ENCODE results near the gene PPM1L. TPM values are rescaled to one million over a fixed set of nuclear protein-coding genes. Genes with fewer than 3 reads are reported as not detected.
"Not testable (repeated sequence)": the region's sequence is repeated elsewhere in the genome, so short reads cannot be mapped to it uniquely, and the experiment has no call there.

PPM1L gene
- total RNA-seq, 2 donors from 2014 or later: 3.5 to 14.6 TPM

- no peak overlapping the region for H3K4me3 Mint-ChIP-seq
- ATAC-seq (no peak), DNase-seq (no peak)
- no peaks in the 10 kb centered on the region for H3K4me1 Mint-ChIP-seq
- H3K9me3 ChIP-seq (ENCODE audit: control insufficient read depth, low read length, poor library complexity, severe bottlenecking): no peaks in the 10 kb centered on the region
- H3K27ac Mint-ChIP-seq: no peak overlapping the region
- H3K27me3 Mint-ChIP-seq: no peaks in the 10 kb centered on the region
- H3K36me3 Mint-ChIP-seq (ENCODE audit: low read depth): peaks cover 2% of the 10 kb centered on the region
Measured at GRCh38 chr3:161014843-161015749, 259.1 kb downstream of the PPM1L start.

GRCh38 chr3:161016417-161017313 is 260.6 kb downstream of the PPM1L start:
- no peaks in the 10 kb centered on the region for H3K9me3 ChIP-seq (ENCODE audit: control insufficient read depth, low read length, poor library complexity, severe bottlenecking)
- Mint-ChIP-seq H3K27me3 (no peaks in the 10 kb centered on the region), H3K27ac (no peak overlapping the region), H3K36me3 (ENCODE audit: low read depth) (peaks cover 4% of the 10 kb centered on the region), H3K4me3 (no peak overlapping the region), H3K4me1 (no peaks in the 10 kb centered on the region)
- no peak for DNase-seq
- no peak for ATAC-seq

- ATAC-seq (no peak), DNase-seq (no peak)
- peaks cover 4% of the 10 kb centered on the region for H3K36me3 Mint-ChIP-seq (ENCODE audit: low read depth)
- H3K4me3 Mint-ChIP-seq: no peak overlapping the region
- H3K9me3 ChIP-seq (ENCODE audit: control insufficient read depth, low read length, poor library complexity, severe bottlenecking): no peaks in the 10 kb centered on the region
- H3K27ac Mint-ChIP-seq: no peak overlapping the region
- no peaks in the 10 kb centered on the region for H3K4me1 Mint-ChIP-seq
- no peaks in the 10 kb centered on the region for H3K27me3 Mint-ChIP-seq
Measured at GRCh38 chr3:161017971-161018370, 261.9 kb downstream of the PPM1L start.

DNA sequence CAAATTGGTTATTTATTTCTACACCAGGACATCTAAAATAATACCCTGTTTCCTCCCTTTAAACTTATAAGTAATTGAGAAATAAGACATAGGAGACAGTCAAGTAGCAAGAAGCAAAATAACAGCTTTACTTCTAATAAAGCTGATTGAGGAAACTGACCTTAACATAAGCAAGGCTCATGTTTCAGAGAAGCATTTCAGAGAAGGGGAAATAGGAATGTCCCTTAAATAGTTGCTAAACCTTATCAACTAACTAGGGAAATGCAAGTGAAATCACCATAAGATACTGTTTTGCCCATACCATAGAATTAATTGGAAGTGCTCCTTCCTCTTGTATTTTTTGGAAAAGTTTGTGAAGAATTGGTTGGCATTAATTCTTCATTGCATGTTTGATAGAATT is 264.2 kb downstream of the PPM1L start:
- peaks cover 2% of the 10 kb centered on the region for H3K36me3 Mint-ChIP-seq (ENCODE audit: low read depth)

GRCh38 chr3:161025911-161026310 is 269.9 kb downstream of the PPM1L start:
- Mint-ChIP-seq H3K27ac (no peak overlapping the region), H3K4me1 (no peaks in the 10 kb centered on the region), H3K27me3 (no peaks in the 10 kb centered on the region), H3K36me3 (ENCODE audit: low read depth) (peaks cover 1% of the 10 kb centered on the region), H3K4me3 (no peak overlapping the region)
- DNase-seq (no peak), ATAC-seq (no peak)
- no peaks in the 10 kb centered on the region for H3K9me3 ChIP-seq (ENCODE audit: control insufficient read depth, low read length, poor library complexity, severe bottlenecking)

More for the DNA sequence above, 264.2 kb downstream of the PPM1L start:
- Mint-ChIP-seq H3K27ac (no peak overlapping the region), H3K4me3 (no peak overlapping the region), H3K4me1 (no peaks in the 10 kb centered on the region), H3K27me3 (no peaks in the 10 kb centered on the region)
- ATAC-seq (no peak), DNase-seq (no peak)
- H3K9me3 ChIP-seq (ENCODE audit: control insufficient read depth, low read length, poor library complexity, severe bottlenecking): no peaks in the 10 kb centered on the region

GRCh38 chr3:161026612-161027510 is 270.8 kb downstream of the PPM1L start:
- Mint-ChIP-seq H3K36me3 (ENCODE audit: low read depth) (no peaks in the 10 kb centered on the region), H3K27ac (no peak overlapping the region), H3K4me1 (no peaks in the 10 kb centered on the region), H3K27me3 (no peaks in the 10 kb centered on the region), H3K4me3 (no peak overlapping the region)
- no peaks in the 10 kb centered on the region for H3K9me3 ChIP-seq (ENCODE audit: control insufficient read depth, low read length, poor library complexity, severe bottlenecking)
- ATAC-seq (no peak), DNase-seq (no peak)

DNA sequence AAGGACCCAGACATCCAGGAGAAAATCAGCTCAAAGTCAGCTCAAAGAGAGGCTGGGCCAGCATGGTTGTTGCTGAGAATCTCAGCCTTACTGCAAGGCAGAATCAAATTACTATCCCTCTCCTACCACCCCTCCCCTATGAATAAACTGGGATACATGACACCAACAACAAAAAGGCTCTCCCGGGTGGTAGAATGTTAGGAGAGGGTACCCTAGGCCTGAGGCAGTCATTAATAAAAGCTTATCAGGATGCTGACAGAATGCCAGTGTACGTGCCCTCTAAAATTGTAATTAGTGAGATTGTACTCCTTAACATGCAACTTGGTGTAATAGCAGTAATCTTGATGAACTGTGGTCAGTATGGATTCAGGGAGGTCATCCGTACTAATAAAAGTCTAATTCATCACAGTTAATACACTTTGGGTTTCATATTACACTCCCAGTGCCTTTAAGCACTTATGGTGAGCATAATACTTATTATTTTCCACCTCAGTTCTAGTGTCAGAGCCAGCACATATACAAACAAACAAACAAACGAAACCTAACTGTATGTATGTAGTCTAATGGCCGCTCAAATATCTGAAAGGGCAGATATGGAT is 272.6 kb downstream of the PPM1L start:
- no peak overlapping the region for H3K4me3 Mint-ChIP-seq
- no peaks in the 10 kb centered on the region for H3K9me3 ChIP-seq (ENCODE audit: control insufficient read depth, low read length, poor library complexity, severe bottlenecking)
- no peak for ATAC-seq
- no peak for DNase-seq
- no peak overlapping the region for H3K27ac Mint-ChIP-seq
- no peaks in the 10 kb centered on the region for H3K4me1 Mint-ChIP-seq
- no peaks in the 10 kb centered on the region for H3K27me3 Mint-ChIP-seq
- H3K36me3 Mint-ChIP-seq (ENCODE audit: low read depth): no peaks in the 10 kb centered on the region

DNA sequence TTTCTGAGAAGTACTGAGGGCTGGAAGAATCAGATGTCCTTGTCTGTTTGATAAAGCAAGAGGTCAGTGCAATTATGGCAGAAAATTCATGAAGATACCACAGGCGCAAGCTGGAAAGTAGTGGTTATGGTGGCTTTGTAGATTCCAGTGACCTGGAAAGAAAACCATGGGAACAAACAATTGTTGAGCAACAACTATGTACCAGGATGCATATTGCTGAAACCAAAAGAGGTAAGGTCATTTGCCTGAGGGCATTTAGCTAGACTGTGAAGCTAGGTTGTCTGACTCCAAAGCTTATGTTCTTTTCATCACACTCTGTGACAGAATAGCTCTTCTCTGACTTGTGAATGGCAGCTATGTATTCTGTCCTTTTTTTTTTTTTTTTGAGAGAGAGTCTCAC is 275.1 kb downstream of the PPM1L start:
- DNase-seq (no peak), ATAC-seq (no peak)
- no peaks in the 10 kb centered on the region for H3K36me3 Mint-ChIP-seq (ENCODE audit: low read depth)
- no peaks in the 10 kb centered on the region for H3K27me3 Mint-ChIP-seq
- no peaks in the 10 kb centered on the region for H3K9me3 ChIP-seq (ENCODE audit: control insufficient read depth, low read length, poor library complexity, severe bottlenecking)
- no peaks in the 10 kb centered on the region for H3K4me1 Mint-ChIP-seq
- H3K4me3 Mint-ChIP-seq: no peak overlapping the region
- no peak overlapping the region for H3K27ac Mint-ChIP-seq

DNA sequence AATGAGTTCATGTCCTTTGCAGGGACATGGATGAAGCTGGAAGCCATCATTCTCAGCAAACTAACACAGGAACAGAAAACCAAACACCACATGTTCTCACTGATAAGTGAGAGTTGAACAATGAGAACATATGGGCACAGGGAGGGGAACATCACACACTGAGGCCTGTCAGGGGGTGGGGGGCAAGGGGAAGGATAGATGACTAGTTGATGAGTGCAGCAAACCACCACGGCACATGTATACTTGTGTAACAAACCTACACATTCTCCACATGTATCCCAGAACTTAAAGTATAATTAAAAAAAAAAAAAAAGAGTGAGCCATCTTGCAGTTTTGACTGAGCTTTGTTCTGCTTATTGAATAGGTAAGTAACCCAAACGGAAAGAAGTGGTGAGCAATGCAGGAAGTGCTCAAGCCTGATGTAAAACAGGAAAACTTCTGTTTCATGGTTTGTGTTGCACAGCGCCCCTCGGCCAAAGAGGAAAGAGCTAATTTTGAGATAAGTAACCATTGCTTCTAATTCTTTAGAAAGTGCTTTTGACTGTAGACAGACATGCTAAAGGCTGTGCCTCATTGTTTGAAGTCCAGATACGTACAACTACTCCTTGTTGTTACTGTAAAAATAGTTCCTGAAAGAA is 279.0 kb downstream of the PPM1L start:
- not testable (repeated sequence) for H3K4me1 Mint-ChIP-seq; DNase-seq; H3K27me3 Mint-ChIP-seq; H3K9me3 ChIP-seq (ENCODE audit: control insufficient read depth, low read length, poor library complexity, severe bottlenecking); H3K4me3 Mint-ChIP-seq; H3K27ac Mint-ChIP-seq; H3K36me3 Mint-ChIP-seq (ENCODE audit: low read depth)
- ATAC-seq: peak; percentile 32

DNA sequence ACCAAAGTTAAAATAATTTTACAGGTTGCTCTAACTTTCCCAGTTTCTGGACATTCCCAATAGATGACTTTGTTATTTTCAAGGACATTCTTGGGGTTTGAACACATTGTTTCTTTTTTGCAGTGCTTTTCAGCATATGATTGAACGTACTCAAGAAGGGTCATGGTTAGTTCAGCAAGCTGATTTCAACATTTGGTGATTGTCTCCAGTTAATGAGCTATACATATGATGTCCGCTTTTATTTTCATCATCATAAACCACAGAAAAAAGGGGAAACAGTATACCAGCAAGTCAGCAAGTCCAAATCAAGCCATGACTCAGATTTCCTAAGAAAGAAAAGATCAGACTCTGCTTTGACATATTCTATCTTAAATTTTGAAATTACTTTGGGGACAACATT is 279.7 kb downstream of the PPM1L start:
- Mint-ChIP-seq H3K27me3 (no peaks in the 10 kb centered on the region), H3K36me3 (ENCODE audit: low read depth) (no peaks in the 10 kb centered on the region), H3K4me1 (no peaks in the 10 kb centered on the region), H3K4me3 (no peak overlapping the region), H3K27ac (no peak overlapping the region)
- H3K9me3 ChIP-seq (ENCODE audit: control insufficient read depth, low read length, poor library complexity, severe bottlenecking): no peaks in the 10 kb centered on the region
- DNase-seq: no peak
- peak; percentile 32 for ATAC-seq

DNA sequence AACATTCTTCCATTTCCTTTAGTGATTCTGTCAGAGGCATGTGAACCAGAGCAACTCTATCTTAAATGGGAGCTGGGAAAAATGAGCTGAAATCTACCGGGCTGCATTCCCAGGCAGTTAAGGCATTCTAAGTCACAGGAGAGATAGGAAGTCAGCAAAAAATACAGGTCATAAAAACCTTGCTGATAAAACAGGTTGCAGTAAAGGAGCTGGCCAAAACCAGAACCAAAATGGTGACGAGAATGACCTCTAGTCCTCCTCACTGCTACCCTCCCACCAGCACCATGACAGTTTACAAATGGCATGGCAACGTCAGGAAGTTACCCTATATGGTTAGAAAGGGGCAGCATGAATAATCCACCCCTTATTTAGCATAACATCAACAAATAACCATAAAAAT is 282.7 kb downstream of the PPM1L start:
- ATAC-seq (no peak), DNase-seq (no peak)
- Mint-ChIP-seq H3K27me3 (no peaks in the 10 kb centered on the region), H3K4me1 (no peaks in the 10 kb centered on the region), H3K27ac (no peak overlapping the region), H3K36me3 (ENCODE audit: low read depth) (peaks cover 4% of the 10 kb centered on the region), H3K4me3 (no peak overlapping the region)
- H3K9me3 ChIP-seq (ENCODE audit: control insufficient read depth, low read length, poor library complexity, severe bottlenecking): no peaks in the 10 kb centered on the region

- peaks cover 4% of the 10 kb centered on the region for H3K36me3 Mint-ChIP-seq (ENCODE audit: low read depth)
- no peaks in the 10 kb centered on the region for H3K9me3 ChIP-seq (ENCODE audit: control insufficient read depth, low read length, poor library complexity, severe bottlenecking)
- no peak for DNase-seq
- H3K27me3 Mint-ChIP-seq: no peaks in the 10 kb centered on the region
- H3K27ac Mint-ChIP-seq: no peak overlapping the region
- no peak for ATAC-seq
- H3K4me3 Mint-ChIP-seq: no peak overlapping the region
- no peaks in the 10 kb centered on the region for H3K4me1 Mint-ChIP-seq
Measured at GRCh38 chr3:161042023-161042501, 286.0 kb downstream of the PPM1L start.
